Fibroblast of mammary gland (primary cell): Measurements from ENCODE around the gene MAML3.

Experiments used
- DNase-seq: peaks from one replicate; pipeline ENCODE4 v3.0.0-alpha.2; 2010; ENCODE audit warnings: low read depth
- H3K4me3 ChIP-seq: 2 replicates; pipeline ENCODE4 v1.5.1; 2011; ENCODE audit warnings: low read depth, mild to moderate bottlenecking, low read length, moderate library complexity; ENCODE audit not compliant: control insufficient read depth
- TF ChIP-seq, protein P1 (sequence below): conservative IDR thresholded peaks from 2 replicates; pipeline ENCODE4 v1.5.1; 2011; ENCODE audit warnings: low read depth, low read length, inconsistent platforms; ENCODE audit not compliant: control insufficient read depth, insufficient read depth

Gene MAML3

DNA sequence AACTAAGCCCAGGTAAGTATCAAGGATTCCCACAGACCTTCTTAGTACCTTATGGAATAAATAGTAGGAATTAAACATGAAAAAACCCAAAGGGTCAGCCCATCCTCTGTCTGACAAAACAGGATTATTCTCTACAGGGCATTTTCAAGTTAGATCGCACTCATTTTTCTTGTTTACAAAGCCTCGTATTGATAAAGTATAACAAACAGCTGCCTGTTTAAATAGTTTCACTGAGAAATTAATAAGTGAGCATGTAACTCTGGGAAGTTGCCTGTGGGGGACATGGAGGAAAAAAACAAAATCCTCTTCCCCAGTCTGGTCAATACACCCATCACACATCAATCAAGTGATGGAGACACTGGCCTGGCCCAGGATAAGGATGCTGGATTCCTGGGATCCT lies 48.5 kb downstream of the MAML3 start:
- TF ChIP-seq, protein P1, sequence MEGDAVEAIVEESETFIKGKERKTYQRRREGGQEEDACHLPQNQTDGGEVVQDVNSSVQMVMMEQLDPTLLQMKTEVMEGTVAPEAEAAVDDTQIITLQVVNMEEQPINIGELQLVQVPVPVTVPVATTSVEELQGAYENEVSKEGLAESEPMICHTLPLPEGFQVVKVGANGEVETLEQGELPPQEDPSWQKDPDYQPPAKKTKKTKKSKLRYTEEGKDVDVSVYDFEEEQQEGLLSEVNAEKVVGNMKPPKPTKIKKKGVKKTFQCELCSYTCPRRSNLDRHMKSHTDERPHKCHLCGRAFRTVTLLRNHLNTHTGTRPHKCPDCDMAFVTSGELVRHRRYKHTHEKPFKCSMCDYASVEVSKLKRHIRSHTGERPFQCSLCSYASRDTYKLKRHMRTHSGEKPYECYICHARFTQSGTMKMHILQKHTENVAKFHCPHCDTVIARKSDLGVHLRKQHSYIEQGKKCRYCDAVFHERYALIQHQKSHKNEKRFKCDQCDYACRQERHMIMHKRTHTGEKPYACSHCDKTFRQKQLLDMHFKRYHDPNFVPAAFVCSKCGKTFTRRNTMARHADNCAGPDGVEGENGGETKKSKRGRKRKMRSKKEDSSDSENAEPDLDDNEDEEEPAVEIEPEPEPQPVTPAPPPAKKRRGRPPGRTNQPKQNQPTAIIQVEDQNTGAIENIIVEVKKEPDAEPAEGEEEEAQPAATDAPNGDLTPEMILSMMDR, result no peak
- H3K4me3 ChIP-seq, result no peak overlapping the region
- no peak for DNase-seq

- peak; percentile 65 for DNase-seq
- no peak overlapping the region for H3K4me3 ChIP-seq
- TF ChIP-seq, protein P1, result no peak
These were observed 50.3 kb downstream of the MAML3 start for GRCh38 chr4:140103676-140104075.

DNA sequence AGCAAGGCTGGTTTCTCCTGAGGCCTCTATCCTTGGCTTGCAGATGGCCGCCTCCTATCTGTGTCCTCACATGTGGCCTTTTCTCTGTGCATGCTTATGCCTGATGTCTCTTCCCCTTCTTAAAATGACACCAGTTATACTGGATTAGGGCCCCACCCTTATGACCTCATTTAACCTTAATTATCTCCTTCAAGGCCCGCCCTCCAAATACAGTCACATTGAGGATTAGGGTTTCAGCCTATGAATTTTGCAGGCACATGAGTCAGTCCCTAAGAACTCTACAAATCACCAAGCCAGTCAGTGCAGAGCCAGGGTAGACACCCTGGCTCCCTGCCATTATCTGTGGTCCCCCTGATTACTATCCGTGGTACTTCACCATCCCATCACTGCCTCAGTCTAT lies 51.6 kb downstream of the MAML3 start:
- no peak overlapping the region for H3K4me3 ChIP-seq
- TF ChIP-seq, protein P1, result no peak
- peak; percentile 59 for DNase-seq

- DNase-seq, result no peak
- no peak overlapping the region for H3K4me3 ChIP-seq
- TF ChIP-seq, protein P1, result no peak
These were observed 53.2 kb downstream of the MAML3 start for GRCh38 chr4:140100771-140101170.

DNA sequence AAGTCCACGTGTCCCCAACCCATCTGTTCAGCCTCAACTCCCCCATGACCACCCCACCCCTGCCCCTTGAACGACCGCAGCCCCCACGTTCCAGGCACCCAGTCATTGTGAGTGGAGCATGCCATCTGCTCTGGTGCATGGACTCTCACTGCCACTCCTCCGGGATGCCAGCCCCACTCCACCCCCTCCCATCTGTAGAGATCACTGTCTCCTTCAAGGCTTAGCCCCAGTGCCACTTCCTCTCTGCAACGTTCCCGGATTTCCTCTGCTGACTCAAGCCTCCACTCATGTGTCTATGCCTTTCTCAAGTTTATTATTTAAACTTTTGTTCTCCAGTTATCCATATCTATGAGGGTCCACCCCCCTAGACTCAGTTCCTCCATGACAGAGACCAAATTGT lies 54.0 kb downstream of the MAML3 start:
- no peak for DNase-seq
- TF ChIP-seq, protein P1, result no peak
- H3K4me3 ChIP-seq, result no peak overlapping the region

GRCh38 chr4:140098455-140099160 lies 55.4 kb downstream of the MAML3 start:
- peak; percentile 82 for DNase-seq
- TF ChIP-seq, protein P1, result no peak
- no peak overlapping the region for H3K4me3 ChIP-seq
